ENCODE measurements around the gene OTUD6A. TPM values are rescaled to one million over a fixed set of nuclear protein-coding genes. Genes with fewer than 3 reads are reported as not detected.

Gene OTUD6A
- not detected for polyA plus RNA-seq

GRCh38 chrX:70062076-70062475 lies at the start of gene OTUD6A:
TSS of gene OTUD6A (plus strand) at chrX:70062457. CDS start at chrX:70062525, 68 bp downstream.
- 90 to 94% (median 91%) methylated on average over 14 of the region's 14 CpGs for WGBS, 3 donors
- no peak within 1 kb of the TSS for H3K27ac ChIP-seq (ENCODE audit: low read depth, low read length)

DNA sequence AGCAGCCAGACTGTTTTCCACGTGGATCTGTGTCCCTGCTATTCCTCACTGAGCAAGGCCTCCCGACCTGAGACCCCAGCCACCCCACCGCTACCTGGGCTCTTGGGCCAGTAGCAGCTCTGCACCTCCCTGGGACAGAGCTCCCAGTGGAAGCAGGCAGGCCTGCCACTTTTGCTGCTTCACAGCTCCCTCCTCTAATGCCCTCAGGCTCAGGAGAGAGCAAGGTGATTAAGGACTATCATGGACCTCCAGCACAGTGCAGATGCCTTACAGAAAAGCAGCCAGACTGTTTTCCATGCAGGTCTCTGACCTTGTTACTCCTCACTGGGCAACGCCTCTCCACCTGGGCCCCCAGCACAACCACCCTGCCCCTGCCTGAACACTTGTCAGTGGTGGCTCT lies 49.5 kb upstream of the OTUD6A start:
- no peak overlapping the region for H3K27ac ChIP-seq (ENCODE audit: low read depth, low read length)
- WGBS, 3 donors: 47 to 84% (median 75%) methylated on average over 4 of the region's 4 CpGs

DNA sequence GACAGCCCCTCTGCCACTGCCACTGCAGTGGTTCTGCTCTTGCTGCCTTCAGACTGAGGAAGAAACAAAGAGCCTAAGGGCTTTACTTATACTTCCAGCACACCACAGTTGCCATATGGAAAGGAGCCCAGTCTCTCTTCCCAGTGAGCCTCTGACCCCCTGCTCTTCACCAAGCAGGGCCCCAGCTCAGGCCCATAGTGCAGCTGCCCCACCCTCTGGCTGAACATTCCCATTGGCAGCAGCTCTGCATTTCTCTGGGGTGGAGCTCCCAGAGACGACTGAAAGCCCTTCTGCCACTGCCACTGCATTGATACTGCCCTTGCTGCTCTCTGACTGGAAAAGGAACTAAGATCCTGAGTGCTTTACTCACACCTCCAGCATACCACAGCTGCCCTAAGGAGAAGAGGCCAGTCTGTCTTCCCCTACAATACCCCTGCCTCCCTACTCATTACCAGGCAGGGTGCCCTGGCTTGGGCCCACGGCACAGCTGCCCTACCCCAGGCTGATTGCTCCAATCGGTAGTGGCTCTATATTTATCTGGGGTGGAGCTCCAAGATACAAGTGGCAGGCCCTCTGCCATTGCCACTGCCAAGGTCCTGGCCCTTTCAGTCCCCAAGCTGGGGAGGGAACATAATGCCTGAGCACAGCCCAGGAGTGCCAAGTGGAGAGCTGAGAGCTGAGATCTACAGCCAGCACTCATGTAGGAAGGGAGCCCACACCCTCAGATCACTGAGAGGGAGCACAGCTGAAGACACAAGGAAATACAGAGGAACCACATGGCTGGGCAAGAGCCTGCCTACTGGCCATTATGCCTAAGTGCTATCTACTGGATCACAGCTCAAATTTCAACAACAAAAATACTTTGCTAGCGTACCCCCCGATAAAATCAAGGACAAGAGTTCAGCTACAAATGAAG lies 48.5 kb upstream of the OTUD6A start:
- no peak overlapping the region for H3K27ac ChIP-seq (ENCODE audit: low read depth, low read length)
- 24 to 67% (median 53%) methylated on average over 5 of the region's 5 CpGs for WGBS, 3 donors

DNA sequence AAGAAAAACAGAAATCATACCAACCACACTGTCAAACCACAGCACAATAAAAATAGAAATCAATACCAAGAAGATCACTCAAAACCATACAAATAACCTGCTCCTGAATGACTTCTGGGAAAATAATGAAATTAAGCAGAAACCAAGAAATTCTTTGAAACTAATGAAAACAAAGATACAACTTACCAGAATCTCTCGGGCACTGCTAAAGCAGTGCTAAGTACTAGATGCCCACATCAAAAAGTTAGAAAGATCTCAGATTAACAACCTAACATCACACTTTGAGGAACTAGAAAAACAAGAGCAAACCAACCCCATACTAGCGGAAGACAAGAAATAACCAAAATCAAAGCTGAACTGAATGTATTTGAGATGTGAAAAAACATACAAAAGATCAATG lies 45.7 kb upstream of the OTUD6A start:
- no peak overlapping the region for H3K27ac ChIP-seq (ENCODE audit: low read depth, low read length)
- 92 to 96% (median 93%) methylated on average over 2 of the region's 2 CpGs for WGBS, 3 donors

DNA sequence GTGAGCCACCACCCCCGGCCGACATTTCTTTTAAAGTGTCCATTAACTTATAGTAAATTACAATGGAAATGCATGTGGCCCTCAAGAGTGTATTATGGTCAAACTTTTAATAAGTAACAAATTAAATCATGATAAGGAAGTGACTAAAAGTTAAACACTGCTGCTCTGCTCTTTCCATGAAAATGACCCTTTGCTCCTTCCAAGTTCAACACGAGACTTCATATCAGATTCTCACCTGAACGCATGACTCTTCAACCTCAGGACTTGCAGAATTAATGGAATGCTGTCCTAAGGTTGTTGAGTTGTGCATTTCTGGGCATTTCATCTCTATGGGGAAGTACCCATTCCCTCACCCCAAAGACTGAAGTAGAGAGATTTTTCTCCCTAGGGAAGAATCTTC lies 39.6 kb upstream of the OTUD6A start:
- 59 to 88% (median 87%) methylated on average over 4 of the region's 4 CpGs for WGBS, 3 donors

GRCh38 chrX:70025464-70025863 lies 36.8 kb upstream of the OTUD6A start:
- no peak overlapping the region for H3K27ac ChIP-seq (ENCODE audit: low read depth, low read length)
- WGBS, 3 donors: 0 to 47% (median 3%) methylated on average over 1 of the region's 1 CpG

More for the DNA sequence above, 39.6 kb upstream of the OTUD6A start:
- H3K27ac ChIP-seq (ENCODE audit: low read depth, low read length): no peak overlapping the region

DNA sequence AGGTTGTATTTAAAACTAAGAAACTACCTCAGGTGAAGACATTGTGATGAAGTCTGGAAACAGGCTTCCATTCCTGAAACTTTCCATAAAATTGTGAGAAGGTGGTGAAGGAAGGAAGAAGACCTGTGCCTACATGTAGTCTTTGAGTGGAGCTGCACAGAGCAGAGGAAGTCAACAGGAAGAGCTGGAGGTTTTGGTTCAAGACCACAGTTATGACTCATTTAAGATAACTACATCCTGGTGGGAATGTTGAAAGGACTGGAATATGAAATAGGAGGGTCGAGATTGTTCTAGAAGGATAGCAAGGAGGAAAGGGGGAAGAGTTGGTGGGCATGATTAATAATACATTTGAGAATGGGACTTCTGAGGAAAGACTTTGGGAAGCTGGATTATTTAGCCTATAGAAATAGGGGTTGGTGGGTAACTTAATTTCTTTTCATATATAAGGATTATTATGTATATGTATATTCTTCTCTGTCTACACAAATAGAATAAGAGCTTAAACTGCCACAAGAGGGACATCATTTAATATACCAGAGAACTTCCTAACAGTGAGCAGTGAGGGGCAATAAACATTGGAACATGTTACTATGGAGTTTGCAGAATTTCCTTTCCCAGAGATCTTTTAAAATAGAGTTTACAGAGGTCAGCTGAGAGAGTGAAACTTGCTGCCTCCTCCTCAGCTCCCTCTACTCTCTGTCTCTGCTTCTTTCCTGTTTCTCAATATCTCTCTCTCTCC lies 36.0 kb upstream of the OTUD6A start:
- WGBS, 3 donors: 25 to 79% (median 26%) methylated on average over 1 of the region's 1 CpG
- no peak overlapping the region for H3K27ac ChIP-seq (ENCODE audit: low read depth, low read length)

DNA sequence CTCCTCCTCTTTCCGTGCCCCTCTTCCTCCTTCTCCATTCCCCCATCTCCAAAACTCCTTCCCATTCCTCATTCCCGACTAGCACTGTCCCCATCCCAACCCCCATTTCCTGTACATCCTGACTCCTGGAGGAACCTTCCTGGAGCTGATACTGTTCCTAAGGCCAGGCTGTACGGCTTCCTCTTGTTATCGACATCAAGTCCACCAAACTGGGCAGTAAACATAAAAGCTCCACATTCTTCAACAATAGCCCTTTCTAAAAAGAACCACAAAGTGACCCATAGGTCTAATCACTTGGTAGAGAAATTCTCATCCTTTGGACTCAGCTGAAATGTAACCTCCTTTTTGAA lies 35.4 kb upstream of the OTUD6A start:
- no peak overlapping the region for H3K27ac ChIP-seq (ENCODE audit: low read depth, low read length)
- WGBS, 3 donors: 47 to 80% (median 49%) methylated on average over 2 to 4 of the region's 4 CpGs

DNA sequence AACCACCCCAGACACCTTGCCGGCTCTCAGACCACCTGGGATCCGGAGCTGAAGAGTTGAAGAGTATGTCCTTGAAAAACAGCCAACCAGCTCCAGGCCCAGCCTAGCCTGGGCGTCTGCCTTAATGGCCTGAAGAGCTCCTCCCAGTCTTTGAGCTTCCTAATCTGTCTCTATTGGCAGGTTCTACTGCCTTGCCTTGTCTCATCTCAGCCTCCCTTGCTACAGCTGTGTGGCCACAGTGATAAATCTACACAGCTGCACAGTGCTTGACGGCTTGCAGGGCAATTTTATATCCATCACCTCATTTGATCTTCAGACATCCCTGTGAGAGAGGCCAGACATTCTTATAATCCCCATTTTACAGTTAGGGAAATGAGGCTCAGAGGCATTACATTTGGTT lies 32.4 kb upstream of the OTUD6A start:
- 25 to 68% (median 52%) methylated on average over 4 of the region's 4 CpGs for WGBS, 3 donors
- no peak overlapping the region for H3K27ac ChIP-seq (ENCODE audit: low read depth, low read length)

- 7 to 14% (median 12%) methylated on average over 4 of the region's 4 CpGs for WGBS, 3 donors
- H3K27ac ChIP-seq (ENCODE audit: low read depth, low read length): no peak overlapping the region
These were observed 31.9 kb upstream of the OTUD6A start for GRCh38 chrX:70030301-70030767.

GRCh38 chrX:70032792-70033191 lies 29.5 kb upstream of the OTUD6A start:
- 50 to 63% (median 61%) methylated on average over 2 of the region's 2 CpGs for WGBS, 3 donors
- H3K27ac ChIP-seq (ENCODE audit: low read depth, low read length): no peak overlapping the region

DNA sequence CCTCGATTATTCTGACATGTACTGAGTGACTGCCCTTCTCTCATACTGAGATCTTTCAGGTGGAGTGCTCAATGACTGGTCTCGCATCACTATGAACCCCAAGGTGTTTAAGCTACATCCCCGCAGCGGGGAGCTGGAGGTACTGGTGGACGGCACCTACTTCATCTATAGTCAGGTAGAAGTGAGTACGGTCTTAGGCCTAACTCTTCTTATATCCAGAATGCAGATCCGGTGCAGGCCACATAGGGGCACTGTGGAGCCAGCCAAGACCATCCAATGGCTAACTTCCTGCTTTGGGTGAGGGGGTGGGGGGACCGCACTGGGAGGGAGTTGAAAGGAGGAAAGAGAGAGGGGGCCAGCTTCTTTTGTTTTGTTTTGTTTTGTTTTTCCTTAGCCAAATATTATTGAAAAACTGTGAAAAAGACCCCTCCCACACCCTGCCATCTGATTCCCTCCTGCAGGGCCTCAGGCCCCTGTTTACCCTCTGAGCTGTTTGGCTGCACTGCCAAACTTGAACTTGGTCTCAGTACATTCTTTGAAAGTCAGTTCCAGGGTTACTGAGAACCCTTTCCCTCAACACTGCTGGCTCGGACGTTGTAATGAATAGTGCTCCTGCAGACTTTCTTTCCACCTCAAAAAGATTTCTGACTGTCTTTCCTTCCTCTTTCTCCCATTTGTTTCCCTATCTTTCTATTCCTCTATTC lies 28.8 kb upstream of the OTUD6A start:
- WGBS, 3 donors: 63 to 77% (median 63%) methylated on average over 9 to 10 of the region's 10 CpGs
- no peak overlapping the region for H3K27ac ChIP-seq (ENCODE audit: low read depth, low read length)

GRCh38 chrX:70034646-70035045 lies 27.6 kb upstream of the OTUD6A start:
- 53 to 90% (median 81%) methylated on average over 4 of the region's 4 CpGs for WGBS, 3 donors
- no peak overlapping the region for H3K27ac ChIP-seq (ENCODE audit: low read depth, low read length)

- WGBS, 3 donors: 75 to 95% (median 93%) methylated on average over 2 of the region's 2 CpGs
- H3K27ac ChIP-seq (ENCODE audit: low read depth, low read length): no peak overlapping the region
These were observed 23.7 kb upstream of the OTUD6A start for GRCh38 chrX:70038515-70038914.

DNA sequence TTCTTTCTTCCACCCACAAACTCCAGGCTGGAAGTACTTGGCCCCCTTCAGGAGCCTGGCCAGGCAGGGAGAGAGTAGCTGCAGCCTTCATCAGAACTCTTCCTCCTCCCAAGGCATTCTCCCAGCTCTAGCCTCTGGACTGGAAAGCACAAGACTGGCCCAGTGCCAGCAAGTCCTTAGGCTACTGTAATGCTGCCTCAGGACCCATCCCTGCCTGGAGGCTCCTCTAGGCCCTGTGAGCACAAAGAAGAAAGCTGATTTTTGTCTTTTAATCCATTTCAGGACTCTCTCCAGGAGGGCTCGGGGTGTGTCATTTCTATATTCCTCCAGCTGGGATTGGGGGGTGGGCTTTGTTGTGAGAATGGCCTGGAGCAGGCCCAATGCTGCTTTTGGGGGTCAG lies 23.3 kb upstream of the OTUD6A start:
- WGBS, 3 donors: 88 to 91% (median 88%) methylated on average over 1 of the region's 1 CpG
- no peak overlapping the region for H3K27ac ChIP-seq (ENCODE audit: low read depth, low read length)

GRCh38 chrX:70039758-70040157 lies 22.5 kb upstream of the OTUD6A start:
- WGBS, 3 donors: 87 to 96% (median 95%) methylated on average over 2 of the region's 2 CpGs
- H3K27ac ChIP-seq (ENCODE audit: low read depth, low read length): no peak overlapping the region

- 78 to 92% (median 79%) methylated on average over 6 of the region's 6 CpGs for WGBS, 3 donors
- H3K27ac ChIP-seq (ENCODE audit: low read depth, low read length): no peak overlapping the region
These were observed 20.3 kb upstream of the OTUD6A start for GRCh38 chrX:70041993-70042392.

- WGBS, 3 donors: 76 to 80% (median 77%) methylated on average over 11 of the region's 11 CpGs
- H3K27ac ChIP-seq (ENCODE audit: low read depth, low read length): no peak overlapping the region
These were observed 19.6 kb upstream of the OTUD6A start for GRCh38 chrX:70042399-70043371.

Data from adipose tissue (tissue), 3 donors.